Spleen (tissue), 7 donors: ENCODE data around the gene PTPRG.

ENCODE experiments used
- POLR2A ChIP-seq, 3 donors: fragments of 450-650 bp; IDR thresholded peaks; one replicate each; pipeline ENCODE4 v1.5.1; 2017; ENCODE audit warnings: antibody characterized with exemption in 3 of 3, mild to moderate bottlenecking in 1 of 3
- POLR2AphosphoS5 ChIP-seq, 3 donors: sonication (generic); formaldehyde crosslinking; IDR thresholded peaks; one replicate each; pipeline ENCODE4 v1.5.1; 2017; ENCODE audit warnings: antibody characterized with exemption in 3 of 3
- TF ChIP-seq, protein P1 (sequence below), 11 experiments: fragments of 200-600 bp in 7 of 11; fragments of 450-650 bp in 4 of 11; sonication (generic) in 4 of 11; IDR thresholded peaks in 8 of 11; conservative IDR thresholded peaks in 3 of 11; 1 replicate in 7 of 11; 2 replicates in 4 of 11; pipeline versions ENCODE4 v1.4.0 to v1.8.0; 2016 to 2021; ENCODE audit warnings: antibody characterized with exemption in 11 of 11, inconsistent platforms in 4 of 11, mild to moderate bottlenecking in 1 of 11
- donor health status: DM: no; HTN: no; CAD: no; lungs with moderate emphysema.
- donor health status: DM: no; HTN: no; CAD: no.
- donor health status: DM: no; HTN: no; CAD: no.

DNA sequence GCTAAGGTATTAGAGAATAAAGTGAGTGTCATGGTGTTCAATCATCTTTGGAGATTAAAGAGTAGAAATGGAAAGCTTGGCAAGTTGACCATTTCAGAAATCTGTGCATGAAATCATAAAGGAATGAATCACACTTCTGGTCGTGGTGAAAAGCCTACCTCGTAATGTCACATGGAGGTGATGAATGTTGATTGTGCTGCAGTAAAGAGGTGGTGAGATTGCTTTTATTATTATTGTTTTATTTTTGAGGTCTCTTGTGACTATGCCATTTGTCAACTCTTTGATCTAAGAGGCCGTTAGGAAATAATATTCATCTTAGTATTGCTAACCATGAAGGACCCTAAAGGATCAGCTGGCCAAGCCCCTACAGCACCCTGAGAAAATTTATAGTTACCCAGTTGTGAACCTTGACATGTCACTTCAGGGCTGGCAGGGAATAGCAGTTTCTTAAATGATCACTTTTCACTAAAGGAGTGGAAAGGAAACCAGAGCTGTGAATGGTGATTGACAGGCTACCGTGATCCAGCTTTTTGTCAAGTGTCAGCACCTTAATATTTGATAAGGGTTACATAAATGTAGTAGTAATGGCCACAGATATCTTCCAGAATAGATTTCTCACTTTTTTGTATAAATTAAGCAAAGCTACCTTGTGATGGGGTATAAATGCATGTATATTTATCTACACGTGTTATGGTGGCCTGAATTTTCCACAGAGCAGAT is 203.9 kb downstream of the PTPRG start:
- TF ChIP-seq, protein P1, sequence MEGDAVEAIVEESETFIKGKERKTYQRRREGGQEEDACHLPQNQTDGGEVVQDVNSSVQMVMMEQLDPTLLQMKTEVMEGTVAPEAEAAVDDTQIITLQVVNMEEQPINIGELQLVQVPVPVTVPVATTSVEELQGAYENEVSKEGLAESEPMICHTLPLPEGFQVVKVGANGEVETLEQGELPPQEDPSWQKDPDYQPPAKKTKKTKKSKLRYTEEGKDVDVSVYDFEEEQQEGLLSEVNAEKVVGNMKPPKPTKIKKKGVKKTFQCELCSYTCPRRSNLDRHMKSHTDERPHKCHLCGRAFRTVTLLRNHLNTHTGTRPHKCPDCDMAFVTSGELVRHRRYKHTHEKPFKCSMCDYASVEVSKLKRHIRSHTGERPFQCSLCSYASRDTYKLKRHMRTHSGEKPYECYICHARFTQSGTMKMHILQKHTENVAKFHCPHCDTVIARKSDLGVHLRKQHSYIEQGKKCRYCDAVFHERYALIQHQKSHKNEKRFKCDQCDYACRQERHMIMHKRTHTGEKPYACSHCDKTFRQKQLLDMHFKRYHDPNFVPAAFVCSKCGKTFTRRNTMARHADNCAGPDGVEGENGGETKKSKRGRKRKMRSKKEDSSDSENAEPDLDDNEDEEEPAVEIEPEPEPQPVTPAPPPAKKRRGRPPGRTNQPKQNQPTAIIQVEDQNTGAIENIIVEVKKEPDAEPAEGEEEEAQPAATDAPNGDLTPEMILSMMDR (IDR thresholded peaks at IDR 0.05 in 8 of 11, conservative IDR thresholded peaks at IDR 0.05 in 3 of 11): no peak
- TF ChIP-seq POLR2A (IDR thresholded peaks at IDR 0.05): no peak
- TF ChIP-seq POLR2AphosphoS5 (IDR thresholded peaks at IDR 0.05): no peak
